ENCODE results near the gene COL13A1. TPM values are rescaled to one million over a fixed set of nuclear protein-coding genes. Genes with fewer than 3 reads are reported as not detected.

The COL13A1 gene
- total RNA-seq, 1 experiment from 2014 or later, result 5.9 TPM

DNA sequence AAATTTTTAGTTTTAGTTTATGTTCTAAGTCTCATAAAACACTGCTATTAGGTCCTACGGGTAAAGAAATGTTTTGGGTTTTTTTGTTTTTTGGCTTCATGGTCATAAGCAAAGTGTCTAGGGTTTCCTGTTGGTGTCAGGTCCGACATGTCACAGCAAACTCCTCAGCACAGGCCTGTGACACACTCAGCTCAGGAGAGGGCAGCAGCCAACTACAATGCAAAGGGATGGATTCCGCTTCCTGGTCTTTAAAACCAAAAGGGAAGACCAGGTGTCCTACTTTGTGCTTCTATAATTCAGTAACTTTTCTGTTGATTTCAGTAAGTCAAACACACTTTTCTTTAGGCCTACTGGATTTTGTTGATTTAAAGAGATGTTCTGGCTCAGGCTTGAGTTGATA is 167.1 kb downstream of the COL13A1 start:
- no peak for TF ChIP-seq FOSL1 (IDR thresholded peaks at IDR 0.05; ENCODE audit: low read depth)
- TF ChIP-seq POLR2AphosphoS5 (IDR thresholded peaks at IDR 0.05; ENCODE audit: low read depth, low read length), result no peak
- TF ChIP-seq EZH2 (IDR thresholded peaks at IDR 0.05), result no peak
- TF ChIP-seq, protein P1, sequence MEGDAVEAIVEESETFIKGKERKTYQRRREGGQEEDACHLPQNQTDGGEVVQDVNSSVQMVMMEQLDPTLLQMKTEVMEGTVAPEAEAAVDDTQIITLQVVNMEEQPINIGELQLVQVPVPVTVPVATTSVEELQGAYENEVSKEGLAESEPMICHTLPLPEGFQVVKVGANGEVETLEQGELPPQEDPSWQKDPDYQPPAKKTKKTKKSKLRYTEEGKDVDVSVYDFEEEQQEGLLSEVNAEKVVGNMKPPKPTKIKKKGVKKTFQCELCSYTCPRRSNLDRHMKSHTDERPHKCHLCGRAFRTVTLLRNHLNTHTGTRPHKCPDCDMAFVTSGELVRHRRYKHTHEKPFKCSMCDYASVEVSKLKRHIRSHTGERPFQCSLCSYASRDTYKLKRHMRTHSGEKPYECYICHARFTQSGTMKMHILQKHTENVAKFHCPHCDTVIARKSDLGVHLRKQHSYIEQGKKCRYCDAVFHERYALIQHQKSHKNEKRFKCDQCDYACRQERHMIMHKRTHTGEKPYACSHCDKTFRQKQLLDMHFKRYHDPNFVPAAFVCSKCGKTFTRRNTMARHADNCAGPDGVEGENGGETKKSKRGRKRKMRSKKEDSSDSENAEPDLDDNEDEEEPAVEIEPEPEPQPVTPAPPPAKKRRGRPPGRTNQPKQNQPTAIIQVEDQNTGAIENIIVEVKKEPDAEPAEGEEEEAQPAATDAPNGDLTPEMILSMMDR (IDR thresholded peaks at IDR 0.05 in 2 of 3, conservative IDR thresholded peaks at IDR 0.05 in 1 of 3; ENCODE audit: borderline replicate concordance in 1 of 3, insufficient read depth in 1 of 3, low read depth in 2 of 3, low read length in 2 of 3), result peak; percentile 32 to 56 (median 44); a peak in 4 of 6 replicates
- TF ChIP-seq ZNF274 (IDR thresholded peaks at IDR 0.05; ENCODE audit: low read depth, low read length), result no peak
- peak; percentile 77 for TF ChIP-seq RAD21 (IDR thresholded peaks at IDR 0.05; ENCODE audit: low read depth)
- H3K9me3 ChIP-seq (ENCODE audit: control insufficient read depth in 1 of 2, insufficient read depth in 1 of 2, low read depth in 1 of 2, low read length in 2 of 2), result no peaks in the 10 kb centered on the region
- no peaks in the 10 kb centered on the region for H3K4me1 ChIP-seq (ENCODE audit: control insufficient read depth in 1 of 2, insufficient read depth in 2 of 2, low read length in 2 of 2)
- H4K20me1 ChIP-seq (ENCODE audit: insufficient read depth), result no peaks in the 10 kb centered on the region
- ChIA-PET RAD21 (ENCODE audit: low non-redundant PET in 1 of 2, low total read pairs in 2 of 2, uncharacterized antibody in 2 of 2, unreplicated experiment in 2 of 2) (no interaction called here), POLR2A (no interaction called here), CTCF (interaction anchor here (2.7 kb wide), 1 partner anchor 11 kb away, joined by 11 read pairs; no protein-coding TSS in a partner anchor)
- no peaks in the 10 kb centered on the region for H3K36me3 ChIP-seq (ENCODE audit: control insufficient read depth in 1 of 2, insufficient read depth in 2 of 2, low read length in 2 of 2)
- DNase-seq (ENCODE audit: low read depth, low spot score) (peak; percentile 13), ATAC-seq (peak; percentile 78)
- no peaks in the 10 kb centered on the region; the same call in 1 of the 2 replicates for H3K27me3 ChIP-seq (ENCODE audit: insufficient read depth, low read length)
- no peak overlapping the region for H2AFZ ChIP-seq (ENCODE audit: low read depth, low read length, poor library complexity, severe bottlenecking)
- H3K9me2 ChIP-seq (ENCODE audit: insufficient read depth), result no peaks in the 10 kb centered on the region
- no peaks in the 10 kb centered on the region for H3K79me2 ChIP-seq (ENCODE audit: insufficient read depth, low read length)
- H3K27ac ChIP-seq (ENCODE audit: low read depth, low read length), result no peak overlapping the region
- BruUV-seq (replicated peaks), result no TSS peak
- H3K4me2 ChIP-seq (ENCODE audit: low read length), result no peak overlapping the region
- intact Hi-C loops (cut with micrococcal nuclease), result loop anchor here (10.0 kb wide), 1 partner anchor 396 kb away; no protein-coding TSS in a partner anchor
- H3K9ac ChIP-seq (ENCODE audit: low read length), result no peak overlapping the region
- no peak overlapping the region for H3K4me3 ChIP-seq (replicated peaks in 1 of 2; ENCODE audit: low read depth in 1 of 2, low read length in 2 of 2)

DNA sequence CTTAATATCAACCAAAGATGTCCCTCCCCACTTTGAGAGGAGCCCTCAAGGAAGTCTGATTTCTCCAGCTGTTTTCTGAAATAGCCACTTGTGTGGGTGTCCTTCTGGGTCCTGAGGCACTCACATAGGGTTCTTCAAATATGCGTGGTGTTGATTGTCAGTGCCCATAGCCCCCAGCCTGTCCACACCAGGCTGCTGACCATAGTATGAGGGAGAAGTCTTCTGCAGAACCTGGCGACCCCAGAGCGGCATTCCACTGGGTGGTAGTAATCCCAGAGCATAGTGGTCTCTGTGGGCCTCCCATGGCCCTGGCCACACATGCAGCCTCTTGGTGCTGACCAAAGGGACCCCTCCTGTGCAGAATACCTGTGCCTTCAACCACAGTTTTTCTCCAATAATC is 168.3 kb downstream of the COL13A1 start:
- ATAC-seq, result no peak
- H4K20me1 ChIP-seq (ENCODE audit: insufficient read depth), result no peaks in the 10 kb centered on the region
- H2AFZ ChIP-seq (ENCODE audit: low read depth, low read length, poor library complexity, severe bottlenecking), result no peak overlapping the region
- H3K79me2 ChIP-seq (ENCODE audit: insufficient read depth, low read length), result no peaks in the 10 kb centered on the region
- no peaks in the 10 kb centered on the region; the same call in 1 of the 2 replicates for H3K27me3 ChIP-seq (ENCODE audit: insufficient read depth, low read length)
- ChIA-PET CTCF (interaction anchor here (1.2 to 3.1 kb wide), 3 partner anchors 11 to 417 kb away, joined by 3 to 15 read pairs (median 4); partner anchors contain the start of gene TYSND1), RAD21 (ENCODE audit: low non-redundant PET in 1 of 2, low total read pairs in 2 of 2, uncharacterized antibody in 2 of 2, unreplicated experiment in 2 of 2) (no interaction called here), POLR2A (no interaction called here)
- H3K9ac ChIP-seq (ENCODE audit: low read length), result no peak overlapping the region
- no peaks in the 10 kb centered on the region for H3K4me1 ChIP-seq (ENCODE audit: control insufficient read depth in 1 of 2, insufficient read depth in 2 of 2, low read length in 2 of 2)
- H3K9me2 ChIP-seq (ENCODE audit: insufficient read depth), result no peaks in the 10 kb centered on the region
- H3K9me3 ChIP-seq (ENCODE audit: control insufficient read depth in 1 of 2, insufficient read depth in 1 of 2, low read depth in 1 of 2, low read length in 2 of 2), result no peaks in the 10 kb centered on the region
- H3K27ac ChIP-seq (ENCODE audit: low read depth, low read length), result no peak overlapping the region
- H3K4me2 ChIP-seq (ENCODE audit: low read length), result no peak overlapping the region
- DNase-seq (ENCODE audit: low read depth, low spot score), result no peak
- no TSS peak for BruUV-seq (replicated peaks)
- intact Hi-C loops (cut with micrococcal nuclease), result loop anchor here (10.0 kb wide), 1 partner anchor 395 kb away; no protein-coding TSS in a partner anchor
- H3K4me3 ChIP-seq (replicated peaks in 1 of 2; ENCODE audit: low read depth in 1 of 2, low read length in 2 of 2), result no peak overlapping the region
- no peaks in the 10 kb centered on the region for H3K36me3 ChIP-seq (ENCODE audit: control insufficient read depth in 1 of 2, insufficient read depth in 2 of 2, low read length in 2 of 2)
- TF ChIP-seq SRF (IDR thresholded peaks at IDR 0.05; ENCODE audit: low read depth) (no peak), EGR1 (IDR thresholded peaks at IDR 0.05; ENCODE audit: low read depth) (no peak), ZFX (IDR thresholded peaks at IDR 0.05) (no peak), REST (IDR thresholded peaks at IDR 0.05; ENCODE audit: low read depth) (no peak), RAD21 (IDR thresholded peaks at IDR 0.05; ENCODE audit: low read depth) (no peak), TCF7L2 (IDR thresholded peaks at IDR 0.05; ENCODE audit: borderline replicate concordance, extremely low read depth, insufficient read depth, insufficient read length) (no peak), SP1 (IDR thresholded peaks at IDR 0.05; ENCODE audit: low read depth) (no peak), POLR2AphosphoS5 (IDR thresholded peaks at IDR 0.05; ENCODE audit: low read depth, low read length) (no peak), FOSL1 (IDR thresholded peaks at IDR 0.05; ENCODE audit: low read depth) (no peak), POLR2A (IDR thresholded peaks at IDR 0.05; ENCODE audit: borderline replicate concordance, extremely low read depth, insufficient read depth, insufficient read length) (no peak), ELF1 (IDR thresholded peaks at IDR 0.05; ENCODE audit: borderline replicate concordance, low read depth) (no peak)
